GM13976 (cell line): ENCODE results near the gene SPSB4.
"Not testable (repeated sequence)": the region's sequence is repeated elsewhere in the genome, so short reads cannot be mapped to it uniquely, and the experiment has no call there.

Source experiments
- DNase-seq: peaks from one replicate; pipeline ENCODE4 v3.0.0; 2012; ENCODE audit warnings: low spot score
- CTCF ChIP-seq: IDR thresholded peaks from 2 replicates; pipeline ENCODE4 v1.5.1; 2012; ENCODE audit warnings: borderline replicate concordance, mild to moderate bottlenecking; ENCODE audit not compliant: insufficient read depth; ENCODE audit errors: extremely low read depth, missing control alignments, control extremely low read depth
- in situ Hi-C: fragments of 300-500 bp; cut with MboI; formaldehyde crosslinking; loops from one replicate; pipeline ENCODE4 v1.12.0; 2022; ENCODE audit warnings: low sequenced_read_pairs, mixed read lengths, inconsistent platforms; ENCODE audit not compliant: unreplicated experiment

Gene SPSB4

GRCh38 chr3:141015481-141015880, 35.7 kb upstream of the SPSB4 start:
- in situ Hi-C loops, result loop anchor here (10.0 kb wide), 1 partner anchor 179 kb away; no protein-coding TSS in a partner anchor
- no peak for DNase-seq
- no peak for TF ChIP-seq CTCF

- not testable (repeated sequence) for DNase-seq
- in situ Hi-C loops, result loop anchor here (10.0 kb wide), 1 partner anchor 177 kb away; no protein-coding TSS in a partner anchor
Measured at GRCh38 chr3:141017366-141018322, 33.5 kb upstream of the SPSB4 start.

GRCh38 chr3:141019244-141019643, 31.9 kb upstream of the SPSB4 start:
- in situ Hi-C loops, result loop anchor here (10.0 kb wide), 1 partner anchor 176 kb away; no protein-coding TSS in a partner anchor

GRCh38 chr3:141020143-141020830, 30.9 kb upstream of the SPSB4 start:
- DNase-seq, result no peak
- TF ChIP-seq CTCF, result no peak
- in situ Hi-C loops, result no loop called here

More at GRCh38 chr3:141019244-141019643, 31.9 kb upstream of the SPSB4 start:
- no peak for DNase-seq
- TF ChIP-seq CTCF, result no peak

- in situ Hi-C loops, result no loop called here
- DNase-seq, result no peak
- no peak for TF ChIP-seq CTCF
Measured at GRCh38 chr3:141021261-141021660, 29.9 kb upstream of the SPSB4 start.

- no peak for TF ChIP-seq CTCF
- DNase-seq, result no peak
- in situ Hi-C loops, result no loop called here
Measured at GRCh38 chr3:141030296-141030695, 20.9 kb upstream of the SPSB4 start.
